ENCODE data around the gene SRCAP. TPM values are rescaled to one million over a fixed set of nuclear protein-coding genes. Genes with fewer than 3 reads are reported as not detected.

SRCAP gene
- total and polyA plus RNA-seq, 2 of the 8 experiments (the other 6 are each of a cell fraction or from before 2014, with no cell fraction given) = 5.5 to 54.3 TPM

- TF ChIP-seq, protein P1, sequence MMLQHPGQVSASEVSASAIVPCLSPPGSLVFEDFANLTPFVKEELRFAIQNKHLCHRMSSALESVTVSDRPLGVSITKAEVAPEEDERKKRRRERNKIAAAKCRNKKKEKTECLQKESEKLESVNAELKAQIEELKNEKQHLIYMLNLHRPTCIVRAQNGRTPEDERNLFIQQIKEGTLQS (IDR thresholded peaks at IDR 0.05; ENCODE audit: insufficient read depth, low read depth, low read length) = no peak
Measured at GRCh38 chr16:30658731-30659506, 40.1 kb upstream of the SRCAP start (continued).

Data from H1 (cell line).